Measurements from ENCODE around the gene ELF5. TPM values are rescaled to one million over a fixed set of nuclear protein-coding genes. Genes with fewer than 3 reads are reported as not detected.

Gene ELF5
- total RNA-seq, 1 donor from 2014 or later: not detected

DNA sequence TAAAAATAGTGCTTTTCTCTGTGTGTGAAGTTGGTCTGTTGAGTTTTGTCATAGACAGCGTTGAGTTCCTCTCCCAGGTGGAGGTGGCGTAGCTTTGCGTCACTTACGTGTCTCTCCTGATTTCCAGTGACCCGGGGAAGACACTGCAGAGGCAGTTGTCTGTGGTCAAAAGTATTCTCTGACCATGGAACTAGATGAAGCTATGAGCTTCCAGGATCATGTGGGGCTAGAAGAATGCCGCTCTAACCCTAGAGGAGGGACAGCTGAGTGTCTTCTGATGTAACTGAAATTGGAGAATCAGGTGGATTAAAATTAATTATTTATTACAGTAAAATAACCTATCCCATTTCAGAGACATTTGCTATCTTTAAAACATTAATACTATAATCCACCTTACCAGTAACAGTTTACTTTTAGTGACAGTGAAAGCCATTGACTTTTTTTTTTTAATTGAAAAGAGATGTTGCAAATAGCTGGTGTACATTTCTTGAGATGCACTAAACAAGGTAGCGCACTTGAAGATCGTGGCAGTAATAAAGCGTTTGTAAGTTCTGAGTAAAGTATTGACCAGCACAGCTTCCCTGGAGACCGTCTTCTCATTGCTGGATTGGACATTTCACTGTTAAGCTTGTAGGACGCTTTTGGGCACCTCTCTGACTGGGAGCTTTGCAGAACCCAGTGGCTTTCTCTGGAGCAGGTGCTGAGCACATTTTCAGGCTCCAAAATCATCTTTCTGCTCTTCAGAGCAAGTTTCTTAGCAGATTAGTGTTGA, 65.2 kb downstream of the ELF5 start:
- Histone ChIP-seq H3K27me3 (no peaks in the 10 kb centered on the region), H3K27ac (no peak overlapping the region), H3K4me1 (peaks cover 25% of the 10 kb centered on the region), H3K36me3 (peaks cover 0 to 44% of the 10 kb centered on the region in 2 donors), H3K4me3 (no peak overlapping the region), H3K9me3 (no peaks in the 10 kb centered on the region)
- intact Hi-C loops (cut with DNase I): loop anchor here (10.0 kb wide), 1 partner anchor 274 kb away; no protein-coding TSS in a partner anchor
- no peak for TF ChIP-seq POLR2A (IDR thresholded peaks at IDR 0.05)
- no peak for TF ChIP-seq CTCF (IDR thresholded peaks at IDR 0.05)
- TF ChIP-seq POLR2AphosphoS5 (IDR thresholded peaks at IDR 0.05; ENCODE audit: insufficient read depth in 1 of 2, low read depth in 1 of 2): no peak
- DNase-seq (ENCODE audit: extremely low spot score in 2 of 2): no peak

GRCh38 chr11:34447044-34447443, 66.5 kb downstream of the ELF5 start:
- no peaks in the 10 kb centered on the region for H3K9me3 ChIP-seq
- H3K27ac ChIP-seq: no peak overlapping the region
- intact Hi-C loops (cut with DNase I): loop anchor here (10.0 kb wide), 1 partner anchor 272 kb away; no protein-coding TSS in a partner anchor
- peaks cover 38% of the 10 kb centered on the region for H3K4me1 ChIP-seq
- no peak overlapping the region for H3K4me3 ChIP-seq
- peaks cover 0 to 30% of the 10 kb centered on the region in 2 donors for H3K36me3 ChIP-seq
- no peaks in the 10 kb centered on the region for H3K27me3 ChIP-seq
- no peak for DNase-seq (ENCODE audit: extremely low spot score in 2 of 2)
- TF ChIP-seq POLR2A (IDR thresholded peaks at IDR 0.05) (no peak), POLR2AphosphoS5 (IDR thresholded peaks at IDR 0.05; ENCODE audit: insufficient read depth in 1 of 2, low read depth in 1 of 2) (no peak), CTCF (IDR thresholded peaks at IDR 0.05) (no peak)

DNA sequence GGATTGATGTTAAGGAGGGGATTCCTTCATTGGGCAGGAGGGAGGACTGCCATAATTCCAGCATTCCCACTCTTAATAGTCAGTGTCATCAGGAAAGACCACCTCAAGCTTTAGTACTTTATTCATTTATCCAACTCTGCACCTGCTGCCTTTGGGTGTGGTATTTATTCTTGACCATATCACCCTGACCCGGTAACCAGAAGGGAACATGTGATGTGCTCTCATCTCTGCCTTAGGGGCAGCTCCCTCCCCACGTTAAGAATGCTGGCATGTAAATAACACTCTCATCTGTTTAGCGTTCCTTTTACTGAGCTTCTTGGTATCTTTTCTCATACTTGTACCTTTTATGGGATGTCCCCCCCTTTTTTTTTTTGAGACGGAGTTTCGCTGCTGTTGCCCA, 67.2 kb downstream of the ELF5 start:
- DNase-seq (ENCODE audit: extremely low spot score in 2 of 2): no peak
- H3K9me3 ChIP-seq: no peaks in the 10 kb centered on the region
- TF ChIP-seq POLR2A (IDR thresholded peaks at IDR 0.05): no peak
- H3K27me3 ChIP-seq: no peaks in the 10 kb centered on the region
- peaks cover 41% of the 10 kb centered on the region for H3K4me1 ChIP-seq
- H3K4me3 ChIP-seq: no peak overlapping the region
- intact Hi-C loops (cut with DNase I): loop anchor here (10.0 kb wide), 1 partner anchor 272 kb away; no protein-coding TSS in a partner anchor
- peaks cover 0 to 25% of the 10 kb centered on the region in 2 donors for H3K36me3 ChIP-seq
- no peak overlapping the region for H3K27ac ChIP-seq

DNA sequence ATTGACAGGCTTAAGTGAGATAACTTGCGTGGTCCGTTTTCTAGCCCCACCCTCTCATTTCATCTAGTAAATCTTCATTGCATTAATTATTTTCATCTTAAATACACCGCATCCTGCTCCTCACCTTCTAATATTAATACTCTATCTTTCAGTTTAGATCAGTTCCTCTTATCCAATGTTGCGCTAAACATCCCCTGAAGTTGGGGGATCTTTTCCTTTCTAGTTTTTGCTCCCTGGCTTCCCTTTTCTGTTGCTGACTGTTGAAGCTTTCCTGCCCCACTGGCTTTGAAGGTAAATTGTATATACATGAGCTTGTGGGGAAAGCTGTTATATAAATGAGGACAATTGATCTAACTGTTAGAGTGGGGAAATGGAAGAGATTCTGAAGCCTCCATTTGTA, 67.6 kb downstream of the ELF5 start:
- intact Hi-C loops (cut with DNase I): loop anchor here (10.0 kb wide), 1 partner anchor 271 kb away; no protein-coding TSS in a partner anchor

DNA sequence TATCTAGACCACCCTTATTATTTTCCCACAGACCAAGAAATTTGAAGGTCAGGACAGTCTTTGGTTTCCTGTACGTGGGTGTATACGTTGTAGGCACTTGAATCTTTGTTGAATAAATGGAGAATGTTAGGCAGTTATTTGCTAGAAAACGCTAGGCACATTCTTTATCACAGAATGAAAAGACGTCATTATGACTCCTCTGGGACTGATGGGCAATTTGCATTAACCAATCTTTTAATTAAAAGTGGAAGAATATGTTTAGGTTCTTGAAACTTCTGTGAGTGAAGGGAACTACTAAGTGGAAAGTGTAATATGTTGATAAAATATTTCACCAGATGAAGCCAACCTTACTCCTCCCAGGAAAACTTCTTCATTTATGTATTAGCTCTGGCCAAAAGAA, 69.2 kb downstream of the ELF5 start:
- Histone ChIP-seq H3K27me3 (no peaks in the 10 kb centered on the region), H3K9me3 (no peaks in the 10 kb centered on the region), H3K36me3 (peaks cover 0 to 5% of the 10 kb centered on the region in 2 donors), H3K27ac (no peak overlapping the region), H3K4me1 (peaks cover 59% of the 10 kb centered on the region), H3K4me3 (no peak overlapping the region)
- intact Hi-C loops (cut with DNase I): loop anchor here (10.0 kb wide), 1 partner anchor 270 kb away; no protein-coding TSS in a partner anchor
- no peak for DNase-seq (ENCODE audit: extremely low spot score in 2 of 2)
- TF ChIP-seq CTCF (IDR thresholded peaks at IDR 0.05): no peak
- TF ChIP-seq POLR2AphosphoS5 (IDR thresholded peaks at IDR 0.05; ENCODE audit: insufficient read depth in 1 of 2, low read depth in 1 of 2): no peak
- no peak for TF ChIP-seq POLR2A (IDR thresholded peaks at IDR 0.05)

More for the DNA sequence above, 67.6 kb downstream of the ELF5 start:
- Histone ChIP-seq H3K9me3 (no peaks in the 10 kb centered on the region), H3K4me3 (no peak overlapping the region), H3K27me3 (no peaks in the 10 kb centered on the region), H3K4me1 (peaks cover 45% of the 10 kb centered on the region), H3K27ac (no peak overlapping the region), H3K36me3 (peaks cover 0 to 20% of the 10 kb centered on the region in 2 donors)
- TF ChIP-seq POLR2A (IDR thresholded peaks at IDR 0.05) (no peak), CTCF (IDR thresholded peaks at IDR 0.05) (no peak), POLR2AphosphoS5 (IDR thresholded peaks at IDR 0.05; ENCODE audit: insufficient read depth in 1 of 2, low read depth in 1 of 2) (no peak)
- no peak for DNase-seq (ENCODE audit: extremely low spot score in 2 of 2)
